Measurements from ENCODE around the gene C5orf58.

Gene C5orf58

GRCh38 chr5:170223906-170224305 lies 8.9 kb upstream of the C5orf58 start:
- Histone ChIP-seq H3K79me2 (ENCODE audit: insufficient read depth, low read length) (no peaks in the 10 kb centered on the region), H3K9me2 (ENCODE audit: low read depth, low read length) (no peaks in the 10 kb centered on the region), H4K20me1 (ENCODE audit: insufficient read depth, low read length) (no peaks in the 10 kb centered on the region), H3F3A (ENCODE audit: insufficient read depth, low read length) (no peaks in the 10 kb centered on the region), H3K4me1 (ENCODE audit: insufficient read depth, low read length, severe bottlenecking) (no peaks in the 10 kb centered on the region), H3K9me3 (ENCODE audit: low read length) (no peaks in the 10 kb centered on the region), H3K27me3 (ENCODE audit: insufficient read depth, low read length) (no peaks in the 10 kb centered on the region; the same call in 1 of the 2 replicates), H3K36me3 (ENCODE audit: insufficient read depth, low read length) (no peaks in the 10 kb centered on the region), H3K4me2 (ENCODE audit: low read length) (no peak overlapping the region), H3K4me3 (ENCODE audit: low read depth, low read length, poor library complexity, severe bottlenecking) (no peak overlapping the region), H3K9ac (ENCODE audit: low read length) (no peak overlapping the region), H3K27ac (ENCODE audit: low read depth, low read length, poor library complexity, severe bottlenecking) (no peak overlapping the region), H2AFZ (ENCODE audit: low read length) (no peak overlapping the region)
- TF ChIP-seq EZH2 (IDR thresholded peaks at IDR 0.05; ENCODE audit: borderline replicate concordance, low read length) (no peak), CTCF (IDR thresholded peaks at IDR 0.05; ENCODE audit: low read length) (no peak)

- Histone ChIP-seq H3K9me3 (ENCODE audit: low read length) (no peaks in the 10 kb centered on the region), H3K27ac (ENCODE audit: low read depth, low read length, poor library complexity, severe bottlenecking) (no peak overlapping the region), H3K79me2 (ENCODE audit: insufficient read depth, low read length) (no peaks in the 10 kb centered on the region), H3F3A (ENCODE audit: insufficient read depth, low read length) (no peaks in the 10 kb centered on the region), H4K20me1 (ENCODE audit: insufficient read depth, low read length) (no peaks in the 10 kb centered on the region), H3K4me3 (ENCODE audit: low read depth, low read length, poor library complexity, severe bottlenecking) (no peak overlapping the region), H3K27me3 (ENCODE audit: insufficient read depth, low read length) (no peaks in the 10 kb centered on the region; the same call in 1 of the 2 replicates), H3K4me2 (ENCODE audit: low read length) (no peak overlapping the region), H3K9me2 (ENCODE audit: low read depth, low read length) (no peaks in the 10 kb centered on the region), H3K36me3 (ENCODE audit: insufficient read depth, low read length) (no peaks in the 10 kb centered on the region), H3K9ac (ENCODE audit: low read length) (no peak overlapping the region), H2AFZ (ENCODE audit: low read length) (no peak overlapping the region), H3K4me1 (ENCODE audit: insufficient read depth, low read length, severe bottlenecking) (no peaks in the 10 kb centered on the region)
- no peak for TF ChIP-seq EZH2 (IDR thresholded peaks at IDR 0.05; ENCODE audit: borderline replicate concordance, low read length)
- peak; percentile 77 for TF ChIP-seq CTCF (IDR thresholded peaks at IDR 0.05; ENCODE audit: low read length)
Measured at GRCh38 chr5:170225326-170226128, 7.3 kb upstream of the C5orf58 start.

GRCh38 chr5:170226129-170226615 lies 6.6 kb upstream of the C5orf58 start:
- no peaks in the 10 kb centered on the region for H4K20me1 ChIP-seq (ENCODE audit: insufficient read depth, low read length)
- H3K36me3 ChIP-seq (ENCODE audit: insufficient read depth, low read length), result no peaks in the 10 kb centered on the region
- H3K4me2 ChIP-seq (ENCODE audit: low read length), result no peak overlapping the region
- no peaks in the 10 kb centered on the region for H3K79me2 ChIP-seq (ENCODE audit: insufficient read depth, low read length)
- no peak overlapping the region for H3K27ac ChIP-seq (ENCODE audit: low read depth, low read length, poor library complexity, severe bottlenecking)
- no peak overlapping the region for H3K4me3 ChIP-seq (ENCODE audit: low read depth, low read length, poor library complexity, severe bottlenecking)
- no peak overlapping the region for H3K9ac ChIP-seq (ENCODE audit: low read length)
- H3K27me3 ChIP-seq (ENCODE audit: insufficient read depth, low read length), result no peaks in the 10 kb centered on the region; the same call in 1 of the 2 replicates
- H3K4me1 ChIP-seq (ENCODE audit: insufficient read depth, low read length, severe bottlenecking), result no peaks in the 10 kb centered on the region
- H3K9me3 ChIP-seq (ENCODE audit: low read length), result no peaks in the 10 kb centered on the region
- no peaks in the 10 kb centered on the region for H3F3A ChIP-seq (ENCODE audit: insufficient read depth, low read length)
- TF ChIP-seq EZH2 (IDR thresholded peaks at IDR 0.05; ENCODE audit: borderline replicate concordance, low read length) (no peak), CTCF (IDR thresholded peaks at IDR 0.05; ENCODE audit: low read length) (no peak)
- H2AFZ ChIP-seq (ENCODE audit: low read length), result no peak overlapping the region
- no peaks in the 10 kb centered on the region for H3K9me2 ChIP-seq (ENCODE audit: low read depth, low read length)

Data from OCI-LY1 (cell line).